RWPE2 (cell line): ENCODE measurements around the gene ZNF732.

Source experiments
- ATAC-seq: fragments of 200-7000 bp; cut with Tn5 transposase; 3 replicates; pipeline ENCODE4 v1.9.1; 2021; ENCODE audit warnings: low read depth
- DNase-seq: peaks from one replicate; pipeline ENCODE4 v3.0.0-alpha.2; 2020; ENCODE audit warnings: low spot score
- H3K27ac ChIP-seq: fragments of 450-650 bp; 2 replicates; pipeline ENCODE4 v1.5.1; 2017; ENCODE audit warnings: mild to moderate bottlenecking; ENCODE audit not compliant: poor library complexity, severe bottlenecking
- H3K27me3 ChIP-seq: fragments of 250-450 bp; sonication (Bioruptor Pico); 2 replicates; pipeline ENCODE4 v1.5.1; 2021; ENCODE audit warnings: mild to moderate bottlenecking, moderate library complexity; ENCODE audit not compliant: insufficient read depth, poor library complexity, severe bottlenecking
- H3K36me3 ChIP-seq: fragments of 250-450 bp; sonication (Bioruptor Pico); 2 replicates; pipeline ENCODE4 v1.5.1; 2020; ENCODE audit warnings: low read depth, mild to moderate bottlenecking, moderate library complexity
- H3K4me1 ChIP-seq: fragments of 250-450 bp; sonication (Bioruptor Pico); 2 replicates; pipeline ENCODE4 v1.5.1; 2021; ENCODE audit warnings: mild to moderate bottlenecking, moderate library complexity; ENCODE audit not compliant: insufficient read depth, poor library complexity, severe bottlenecking
- H3K4me3 ChIP-seq: fragments of 250-450 bp; sonication (Bioruptor Pico); 2 replicates; pipeline ENCODE4 v1.5.1; 2021; ENCODE audit warnings: mild to moderate bottlenecking, moderate library complexity; ENCODE audit not compliant: severe bottlenecking
- H3K9me3 ChIP-seq: fragments of 250-450 bp; sonication (Bioruptor Pico); 2 replicates; pipeline ENCODE4 v1.5.1; 2021; ENCODE audit warnings: mild to moderate bottlenecking, moderate library complexity; ENCODE audit not compliant: severe bottlenecking
- TF ChIP-seq, protein P1 (sequence below): fragments of 450-650 bp; IDR thresholded peaks from one replicate; pipeline ENCODE4 v1.5.1; 2017; ENCODE audit warnings: mild to moderate bottlenecking, moderate library complexity; ENCODE audit not compliant: poor library complexity, severe bottlenecking

The ZNF732 gene

DNA sequence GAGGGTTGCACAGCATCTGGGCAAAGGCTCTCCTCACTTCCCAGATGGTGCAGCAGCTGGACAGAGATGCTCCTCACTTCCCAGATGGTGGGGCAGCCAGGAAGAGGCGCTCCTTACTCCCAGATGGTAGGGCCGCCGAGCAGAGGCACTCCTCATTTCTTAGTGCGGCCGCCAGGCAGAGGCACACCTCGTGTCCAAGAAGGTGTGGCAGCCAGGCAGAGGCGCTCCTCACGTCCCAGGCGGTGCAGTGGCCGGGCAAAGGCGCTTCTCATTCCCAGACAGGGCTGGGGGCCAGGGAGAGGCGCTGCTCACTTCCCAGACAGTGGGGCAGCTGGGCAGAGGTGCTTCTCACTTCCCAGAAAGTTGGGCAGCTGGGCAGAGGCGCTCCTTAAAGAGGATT, 48.8 kb downstream of the ZNF732 start:
- DNase-seq (no peak), ATAC-seq (no peak)
- TF ChIP-seq, protein P1, sequence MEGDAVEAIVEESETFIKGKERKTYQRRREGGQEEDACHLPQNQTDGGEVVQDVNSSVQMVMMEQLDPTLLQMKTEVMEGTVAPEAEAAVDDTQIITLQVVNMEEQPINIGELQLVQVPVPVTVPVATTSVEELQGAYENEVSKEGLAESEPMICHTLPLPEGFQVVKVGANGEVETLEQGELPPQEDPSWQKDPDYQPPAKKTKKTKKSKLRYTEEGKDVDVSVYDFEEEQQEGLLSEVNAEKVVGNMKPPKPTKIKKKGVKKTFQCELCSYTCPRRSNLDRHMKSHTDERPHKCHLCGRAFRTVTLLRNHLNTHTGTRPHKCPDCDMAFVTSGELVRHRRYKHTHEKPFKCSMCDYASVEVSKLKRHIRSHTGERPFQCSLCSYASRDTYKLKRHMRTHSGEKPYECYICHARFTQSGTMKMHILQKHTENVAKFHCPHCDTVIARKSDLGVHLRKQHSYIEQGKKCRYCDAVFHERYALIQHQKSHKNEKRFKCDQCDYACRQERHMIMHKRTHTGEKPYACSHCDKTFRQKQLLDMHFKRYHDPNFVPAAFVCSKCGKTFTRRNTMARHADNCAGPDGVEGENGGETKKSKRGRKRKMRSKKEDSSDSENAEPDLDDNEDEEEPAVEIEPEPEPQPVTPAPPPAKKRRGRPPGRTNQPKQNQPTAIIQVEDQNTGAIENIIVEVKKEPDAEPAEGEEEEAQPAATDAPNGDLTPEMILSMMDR: no peak
- Histone ChIP-seq H3K27me3 (no peaks in the 10 kb centered on the region), H3K4me3 (no peak overlapping the region), H3K4me1 (no peaks in the 10 kb centered on the region), H3K27ac (no peak overlapping the region), H3K9me3 (peaks cover 61% of the 10 kb centered on the region), H3K36me3 (peaks cover 4% of the 10 kb centered on the region; the same call in 1 of the 2 replicates)

DNA sequence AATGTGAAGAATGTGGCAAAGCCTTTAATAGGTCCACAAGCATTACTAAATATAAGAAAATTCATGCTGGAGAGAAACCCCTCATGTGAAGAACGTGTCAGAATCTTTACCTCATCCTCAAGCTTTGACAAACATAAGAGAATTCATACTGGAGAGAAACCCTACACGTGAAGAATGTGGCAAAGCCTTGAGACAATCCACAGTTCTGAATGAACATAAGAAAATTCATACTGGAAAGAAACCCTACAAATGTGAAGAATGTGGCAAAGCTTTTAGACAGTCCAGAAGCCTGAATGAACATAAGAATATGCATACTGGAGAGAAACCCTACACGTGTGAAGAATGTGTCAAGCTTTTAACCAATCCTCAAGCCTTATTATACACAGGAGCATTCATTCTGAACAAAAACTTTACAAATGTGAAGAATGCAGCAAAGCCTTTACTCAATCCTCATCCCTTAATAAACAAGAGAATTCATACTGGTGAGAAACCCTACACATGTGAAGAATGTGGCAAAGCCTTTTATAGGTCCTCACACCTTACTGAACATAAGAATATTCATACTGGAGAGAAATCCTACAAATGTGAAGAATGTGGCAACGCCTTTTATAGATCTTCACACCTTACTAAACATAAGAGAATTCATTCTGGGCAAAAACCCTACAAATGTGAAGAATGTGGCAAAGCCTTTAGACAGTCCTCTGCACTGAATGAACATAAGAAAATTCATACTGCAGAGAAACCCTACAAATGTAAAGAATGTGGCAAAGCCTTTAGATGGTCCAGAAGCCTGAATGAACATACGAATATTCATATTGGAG, 51.1 kb downstream of the ZNF732 start:
- Histone ChIP-seq H3K27ac (no peak overlapping the region), H3K9me3 (peaks cover 59% of the 10 kb centered on the region), H3K36me3 (peaks cover 4% of the 10 kb centered on the region; the same call in 1 of the 2 replicates), H3K27me3 (no peaks in the 10 kb centered on the region), H3K4me3 (no peak overlapping the region), H3K4me1 (no peaks in the 10 kb centered on the region)
- no peak for ATAC-seq
- DNase-seq: no peak
- TF ChIP-seq, protein P1: no peak

DNA sequence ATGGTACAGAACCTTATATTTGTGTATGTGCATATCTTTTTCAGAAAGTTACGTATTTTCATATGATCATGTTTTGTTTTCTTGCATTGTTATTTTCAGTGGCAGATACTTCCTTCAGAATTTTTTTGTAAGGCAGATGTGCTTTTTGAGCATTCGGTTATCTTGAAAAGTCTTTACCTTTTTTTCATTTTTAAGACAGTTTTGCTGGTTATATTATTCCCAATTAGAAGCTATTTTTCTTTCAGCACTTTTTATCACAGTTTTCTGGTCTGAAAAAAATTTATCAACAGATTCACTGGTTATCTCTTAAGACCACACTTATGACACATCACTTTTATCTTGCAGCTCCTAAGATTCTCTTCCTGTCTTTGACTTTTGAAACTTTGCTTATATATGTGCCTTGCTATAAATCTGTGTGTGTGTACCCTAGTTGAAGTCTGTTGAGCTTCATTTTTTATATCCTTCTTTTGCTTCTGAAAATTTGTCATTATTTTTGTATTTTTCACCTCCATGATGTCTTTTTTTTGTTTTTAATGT, 53.1 kb downstream of the ZNF732 start:
- H3K36me3 ChIP-seq: peaks cover 3% of the 10 kb centered on the region; the same call in 1 of the 2 replicates
- H3K4me1 ChIP-seq: no peaks in the 10 kb centered on the region
- ATAC-seq (no peak), DNase-seq (no peak)
- peaks cover 55% of the 10 kb centered on the region for H3K9me3 ChIP-seq
- H3K27ac ChIP-seq: no peak overlapping the region
- no peak overlapping the region for H3K4me3 ChIP-seq
- no peaks in the 10 kb centered on the region for H3K27me3 ChIP-seq
- TF ChIP-seq, protein P1: no peak

DNA sequence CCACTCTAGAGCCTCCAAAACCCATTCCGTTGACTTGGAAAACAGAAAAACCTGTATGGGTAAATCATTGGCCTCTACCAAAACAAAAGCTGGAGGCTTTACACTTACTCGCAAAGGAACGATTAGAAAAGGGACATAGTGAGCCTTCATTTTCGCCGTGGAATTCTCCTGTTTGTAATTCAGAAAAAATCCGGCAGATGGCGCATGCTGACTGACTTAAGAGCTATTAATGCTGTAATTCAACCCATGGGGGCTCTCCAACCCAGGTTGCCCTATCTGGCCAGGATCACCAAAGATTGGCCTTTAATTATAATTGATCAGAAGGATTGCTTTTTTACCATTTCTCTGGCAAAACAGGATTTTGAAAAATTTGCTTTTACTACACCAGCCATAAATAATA, 60.8 kb downstream of the ZNF732 start:
- H3K4me3 ChIP-seq: no peak overlapping the region
- H3K9me3 ChIP-seq: peaks cover 36% of the 10 kb centered on the region
- TF ChIP-seq, protein P1: no peak
- no peak for ATAC-seq
- no peaks in the 10 kb centered on the region for H3K27me3 ChIP-seq
- H3K27ac ChIP-seq: no peak overlapping the region
- no peak for DNase-seq
- H3K36me3 ChIP-seq: 0 out of 2 replicates have a peak, but pooled peaks cover 9% of the 10 kb centered on the region
- no peaks in the 10 kb centered on the region for H3K4me1 ChIP-seq

DNA sequence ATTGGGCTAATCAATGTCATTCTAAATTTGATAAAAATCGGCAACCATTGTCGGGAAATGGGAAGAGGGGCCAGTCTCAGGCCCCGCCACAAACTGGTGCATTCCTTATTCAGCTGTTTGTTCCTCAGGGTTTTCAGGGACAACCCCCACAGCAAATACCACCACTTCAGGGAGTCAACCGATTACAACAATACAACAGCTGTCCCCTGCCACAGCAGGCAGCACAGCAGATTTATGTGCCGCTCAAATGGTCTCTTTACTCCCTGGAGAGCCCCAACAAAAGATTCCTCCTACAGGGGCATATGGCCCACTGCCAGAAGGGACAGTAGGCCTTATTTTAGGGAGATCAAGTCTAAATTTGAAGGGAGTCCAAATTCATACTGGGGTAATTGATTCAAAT, 61.8 kb downstream of the ZNF732 start:
- no peak overlapping the region for H3K27ac ChIP-seq
- H3K4me1 ChIP-seq: no peaks in the 10 kb centered on the region
- DNase-seq: no peak
- no peak overlapping the region for H3K4me3 ChIP-seq
- TF ChIP-seq, protein P1: no peak
- H3K36me3 ChIP-seq: 0 out of 2 replicates have a peak, but pooled peaks cover 9% of the 10 kb centered on the region
- no peaks in the 10 kb centered on the region for H3K27me3 ChIP-seq
- no peak for ATAC-seq
- H3K9me3 ChIP-seq: peaks cover 29% of the 10 kb centered on the region
